HG02610 (cell line): ENCODE results near the gene ABR.
"Not testable (repeated sequence)": the region's sequence is repeated elsewhere in the genome, so short reads cannot be mapped to it uniquely, and the experiment has no call there.

Experiments used
- ATAC-seq: cut with Tn5 transposase; IDR thresholded peaks from one replicate; pipeline ENCODE4 v1.9.1; 2021; ENCODE audit warnings: mild to moderate bottlenecking, moderate library complexity; ENCODE audit not compliant: unreplicated experiment

ABR gene

DNA sequence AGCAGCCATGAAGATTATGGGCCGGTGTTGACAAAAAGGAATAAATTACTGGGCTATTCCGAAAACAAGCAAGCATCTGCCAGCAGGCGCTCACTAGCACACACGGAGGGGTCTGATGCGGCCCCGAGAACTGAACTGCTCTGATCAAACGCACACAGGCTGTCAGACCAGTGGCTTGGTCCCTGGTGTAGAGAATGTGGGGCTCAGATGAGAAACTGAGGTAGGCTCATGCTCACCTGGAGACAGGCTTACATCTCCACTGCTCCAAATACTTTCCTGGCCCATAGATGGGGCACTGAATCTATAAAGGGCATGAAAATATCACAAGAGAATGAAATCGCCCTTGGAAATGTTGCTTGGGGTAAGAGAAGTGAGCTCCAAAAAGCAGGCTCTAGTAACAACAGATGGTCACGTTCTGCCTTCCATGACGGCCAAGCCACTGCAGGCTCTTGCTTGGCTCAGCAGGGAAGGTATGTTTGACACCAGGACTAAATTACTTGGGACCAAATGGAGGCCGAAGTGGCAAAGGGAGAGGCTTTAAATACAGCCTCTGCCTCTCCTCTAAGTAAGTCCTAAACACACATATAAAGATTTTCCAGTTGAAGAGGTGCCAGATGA, 5.4 kb downstream of the ABR start:
- ATAC-seq: no peak

GRCh38 chr17:1173432-1174262, 6.1 kb downstream of the ABR start:
- ATAC-seq: no peak

- ATAC-seq: no peak
These were observed 7.8 kb downstream of the ABR start for GRCh38 chr17:1171953-1172352.

- ATAC-seq: no peak
These were observed 9.0 kb downstream of the ABR start for GRCh38 chr17:1170739-1171138.

DNA sequence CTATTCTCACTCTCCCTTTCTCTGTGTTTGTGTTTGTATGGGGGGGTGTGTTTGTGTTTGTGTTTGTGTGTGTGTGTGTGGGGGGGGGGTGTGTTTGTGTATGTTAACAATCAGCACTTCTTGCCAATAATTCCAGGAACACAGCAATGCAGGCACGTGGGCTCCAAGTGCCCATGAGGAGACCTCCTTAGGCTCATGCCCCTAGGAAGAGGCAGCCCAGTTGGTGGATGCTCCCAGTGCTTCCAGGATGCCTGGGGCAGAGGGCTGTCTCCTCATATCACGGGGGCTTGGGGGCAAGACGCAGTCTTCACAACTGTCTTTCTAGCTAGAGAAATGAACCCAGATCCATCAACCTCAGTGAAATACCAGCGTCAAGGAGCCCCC, 9.9 kb downstream of the ABR start:
- ATAC-seq: no peak

DNA sequence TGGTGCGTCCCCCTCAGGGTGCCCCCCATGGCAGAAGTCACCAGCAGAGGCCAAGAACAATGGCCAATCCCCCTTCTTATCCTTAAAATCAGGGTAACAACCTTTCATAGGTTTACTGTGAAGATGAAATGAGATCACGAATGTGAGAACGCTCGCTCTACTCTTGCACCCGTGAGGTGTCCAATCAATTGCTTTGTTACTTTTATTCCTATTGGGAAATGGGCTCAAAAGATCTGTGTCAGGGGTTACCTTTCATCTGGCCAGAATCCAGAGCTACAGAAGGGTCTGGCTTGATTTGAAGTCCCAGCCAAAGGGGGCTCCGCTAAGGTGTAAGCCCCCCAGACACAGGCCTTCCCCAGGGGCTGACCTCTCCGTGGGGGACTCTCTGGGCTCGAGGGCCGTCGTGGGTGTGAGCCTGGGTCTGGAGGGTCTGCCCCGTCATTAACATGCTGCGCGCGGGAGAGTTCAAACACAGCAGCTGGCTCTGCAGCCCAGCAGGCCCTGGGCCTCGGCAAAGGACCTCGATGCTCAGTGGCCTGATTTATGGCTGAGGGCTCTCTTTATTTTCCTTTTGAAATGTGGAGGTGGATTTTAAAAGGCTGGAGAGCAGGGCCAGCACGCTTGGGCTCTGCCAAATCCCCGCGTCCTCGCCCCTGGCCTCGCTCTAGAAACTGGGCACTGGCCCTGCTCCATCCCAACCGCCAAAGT, 10.4 kb downstream of the ABR start:
- ATAC-seq: no peak

DNA sequence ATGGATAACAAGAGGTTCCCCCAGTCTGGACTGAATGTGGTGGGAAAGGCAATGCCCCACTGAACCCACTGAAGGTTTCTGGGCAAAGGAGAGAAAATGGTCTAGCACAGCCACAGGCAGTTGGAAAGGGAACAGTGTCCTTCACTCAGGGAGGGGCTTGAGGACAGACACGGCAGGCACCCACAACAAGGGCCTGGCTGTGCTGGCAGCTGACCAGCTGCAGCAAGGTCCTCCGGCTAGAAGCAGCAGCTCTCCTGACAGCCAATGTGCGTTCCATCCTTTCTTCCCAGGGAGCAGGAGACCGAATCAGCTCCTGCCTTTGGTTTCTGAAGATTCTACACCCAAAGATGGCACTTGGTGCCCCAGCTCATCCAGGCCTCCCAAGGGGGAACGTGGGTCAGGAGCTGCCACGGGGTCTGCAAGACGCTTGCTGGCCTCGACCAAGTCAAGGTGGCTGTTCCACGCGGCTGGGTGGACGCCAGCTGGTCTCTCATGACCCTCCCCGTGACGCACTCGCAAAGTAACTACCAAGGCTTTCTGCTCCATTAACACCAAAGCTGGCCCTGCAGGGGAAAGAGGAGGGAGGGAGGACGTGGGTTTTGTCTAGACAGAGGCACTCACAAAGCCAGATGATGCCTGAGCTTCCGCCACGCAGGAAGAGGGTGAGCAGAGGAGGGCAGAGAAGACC, 11.1 kb downstream of the ABR start:
- no peak for ATAC-seq

DNA sequence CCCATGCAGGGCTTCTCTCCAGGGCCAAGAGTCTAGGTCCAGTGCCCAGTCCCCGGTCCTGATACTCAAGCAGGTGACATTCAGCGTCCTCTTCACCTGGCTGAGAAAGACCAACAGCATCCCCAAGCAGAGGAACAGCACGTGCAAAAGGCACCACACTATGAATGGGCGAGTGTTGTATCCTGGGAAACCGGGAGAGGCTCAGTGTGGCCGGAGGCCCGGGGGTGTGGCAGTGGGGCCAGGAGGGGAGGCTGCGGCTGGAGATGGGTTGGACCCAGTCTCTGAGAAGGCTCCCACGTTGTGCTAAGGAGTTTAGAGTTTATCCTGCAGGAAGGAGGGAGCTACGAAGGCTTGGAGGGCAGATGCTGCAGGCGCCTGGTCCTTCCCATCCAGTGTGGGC, 13.5 kb downstream of the ABR start:
- no peak for ATAC-seq

GRCh38 chr17:1165836-1166235, 13.9 kb downstream of the ABR start:
- no peak for ATAC-seq

DNA sequence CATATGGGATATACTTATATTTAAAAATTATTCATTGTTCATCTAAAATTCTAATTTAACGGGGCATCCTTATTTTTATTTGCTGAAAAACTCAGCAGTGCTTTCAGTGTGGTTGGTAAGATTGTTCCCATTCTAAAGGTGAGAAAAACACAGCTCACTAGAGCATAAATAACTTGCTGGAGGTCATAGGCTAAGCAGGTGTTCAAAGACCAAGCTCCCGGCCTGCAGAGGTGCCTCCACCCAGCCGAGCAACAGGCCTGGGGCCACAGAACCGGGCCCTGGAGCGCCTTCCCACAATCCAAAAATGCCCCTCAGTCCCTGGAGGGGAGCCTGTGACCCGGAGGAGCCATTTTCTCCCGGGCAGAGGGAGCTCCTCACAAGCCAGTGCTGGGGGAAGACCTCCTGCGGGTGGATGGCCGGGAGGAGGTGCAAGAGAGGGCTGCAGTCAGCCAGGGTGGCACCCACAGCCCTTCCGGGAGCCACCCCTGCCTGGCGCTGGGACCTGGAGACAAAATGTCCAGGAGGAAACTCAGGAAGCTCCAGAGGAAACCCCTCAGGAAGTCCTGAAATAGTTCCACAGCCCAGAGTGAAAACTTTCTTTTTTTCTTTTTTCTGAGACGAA, 14.7 kb downstream of the ABR start:
- ATAC-seq: no peak

- no peak for ATAC-seq
These were observed 17.5 kb downstream of the ABR start for GRCh38 chr17:1162116-1162855.

GRCh38 chr17:1160591-1161390, 19.0 kb downstream of the ABR start:
- no peak for ATAC-seq

GRCh38 chr17:1159431-1160180, 20.2 kb downstream of the ABR start:
- ATAC-seq: no peak

GRCh38 chr17:1158879-1159278, 20.9 kb downstream of the ABR start:
- ATAC-seq: no peak

DNA sequence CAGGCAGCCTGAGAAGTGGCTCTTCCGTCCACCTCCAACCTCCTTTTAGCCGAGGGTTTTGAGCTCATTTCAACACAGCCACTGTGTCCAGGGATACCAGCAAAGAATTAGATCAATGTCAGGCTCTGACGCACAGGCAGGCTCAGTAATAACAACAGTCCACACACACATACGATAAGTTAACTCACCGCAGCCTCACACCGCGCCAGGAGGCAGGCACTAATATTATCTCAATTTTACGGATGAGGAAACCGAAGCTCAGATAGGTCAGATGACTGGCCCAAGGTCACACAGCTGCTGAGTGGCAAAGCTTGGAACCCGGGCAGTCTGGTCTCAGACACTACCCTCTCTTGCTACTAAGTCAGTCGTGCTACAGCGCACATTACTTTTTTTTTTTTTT, 22.9 kb downstream of the ABR start:
- ATAC-seq: no peak

- no peak for ATAC-seq
These were observed 25.1 kb downstream of the ABR start for GRCh38 chr17:1154704-1155103.

- ATAC-seq: no peak
These were observed 25.8 kb downstream of the ABR start for GRCh38 chr17:1153795-1154546.

DNA sequence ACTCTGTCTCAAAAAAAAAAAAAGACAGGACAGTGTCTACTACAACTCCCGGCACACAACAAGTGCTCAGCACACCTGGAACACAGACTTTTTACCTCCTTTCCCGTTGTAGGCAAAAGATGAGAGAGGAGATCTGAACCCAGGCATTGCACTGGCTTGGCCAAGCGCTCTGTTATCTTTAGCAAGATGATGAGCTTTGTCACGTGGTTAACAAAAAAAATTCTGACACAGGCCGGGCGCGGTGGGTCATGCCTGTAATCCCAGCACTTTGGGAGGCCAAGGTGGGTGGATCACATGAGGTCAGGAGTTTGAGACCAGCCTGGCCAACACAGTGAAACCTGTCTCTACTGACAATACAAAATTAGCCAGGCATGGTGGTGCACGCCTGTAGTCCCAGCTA, 27.2 kb downstream of the ABR start:
- not testable (repeated sequence) for ATAC-seq
